ENCODE results near the gene STAC2. TPM values are rescaled to one million over a fixed set of nuclear protein-coding genes. Genes with fewer than 3 reads are reported as not detected.
A peak's percentile ranks its signal among the peaks of the same experiment; 100 is the strongest.

Gene STAC2
- total RNA-seq, 3 donors from 2014 or later, result 0.17 to 0.79 TPM; not detected in 1

GRCh38 chr17:39224778-39225307 lies 902 bp downstream of the STAC2 start:
- Histone ChIP-seq H3K4me3 (no peak overlapping the region), H3K4me1 (ENCODE audit: low read depth) (peaks cover 7% of the 10 kb centered on the region), H3K9me3 (no peaks in the 10 kb centered on the region), H3K36me3 (ENCODE audit: low read depth) (no peaks in the 10 kb centered on the region)
- TF ChIP-seq, protein P1, sequence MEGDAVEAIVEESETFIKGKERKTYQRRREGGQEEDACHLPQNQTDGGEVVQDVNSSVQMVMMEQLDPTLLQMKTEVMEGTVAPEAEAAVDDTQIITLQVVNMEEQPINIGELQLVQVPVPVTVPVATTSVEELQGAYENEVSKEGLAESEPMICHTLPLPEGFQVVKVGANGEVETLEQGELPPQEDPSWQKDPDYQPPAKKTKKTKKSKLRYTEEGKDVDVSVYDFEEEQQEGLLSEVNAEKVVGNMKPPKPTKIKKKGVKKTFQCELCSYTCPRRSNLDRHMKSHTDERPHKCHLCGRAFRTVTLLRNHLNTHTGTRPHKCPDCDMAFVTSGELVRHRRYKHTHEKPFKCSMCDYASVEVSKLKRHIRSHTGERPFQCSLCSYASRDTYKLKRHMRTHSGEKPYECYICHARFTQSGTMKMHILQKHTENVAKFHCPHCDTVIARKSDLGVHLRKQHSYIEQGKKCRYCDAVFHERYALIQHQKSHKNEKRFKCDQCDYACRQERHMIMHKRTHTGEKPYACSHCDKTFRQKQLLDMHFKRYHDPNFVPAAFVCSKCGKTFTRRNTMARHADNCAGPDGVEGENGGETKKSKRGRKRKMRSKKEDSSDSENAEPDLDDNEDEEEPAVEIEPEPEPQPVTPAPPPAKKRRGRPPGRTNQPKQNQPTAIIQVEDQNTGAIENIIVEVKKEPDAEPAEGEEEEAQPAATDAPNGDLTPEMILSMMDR (IDR thresholded peaks at IDR 0.05), result no peak
- DNase-seq (peak in 1 of 3 donors; percentile 43), ATAC-seq (peak; percentile 24)
- intact Hi-C loops (cut with DNase I, micrococcal nuclease), result no loop called here

- DNase-seq (peak in 1 of 3 donors; percentile 27), ATAC-seq (no peak)
- Histone ChIP-seq H3K4me3 (no peak overlapping the region), H3K4me1 (ENCODE audit: low read depth) (peaks cover 7% of the 10 kb centered on the region), H3K36me3 (ENCODE audit: low read depth) (no peaks in the 10 kb centered on the region), H3K9me3 (no peaks in the 10 kb centered on the region)
- TF ChIP-seq, protein P1 (IDR thresholded peaks at IDR 0.05), result no peak
- intact Hi-C loops (cut with DNase I, micrococcal nuclease), result no loop called here
Measured at GRCh38 chr17:39223907-39224777, 1.6 kb downstream of the STAC2 start.

DNA sequence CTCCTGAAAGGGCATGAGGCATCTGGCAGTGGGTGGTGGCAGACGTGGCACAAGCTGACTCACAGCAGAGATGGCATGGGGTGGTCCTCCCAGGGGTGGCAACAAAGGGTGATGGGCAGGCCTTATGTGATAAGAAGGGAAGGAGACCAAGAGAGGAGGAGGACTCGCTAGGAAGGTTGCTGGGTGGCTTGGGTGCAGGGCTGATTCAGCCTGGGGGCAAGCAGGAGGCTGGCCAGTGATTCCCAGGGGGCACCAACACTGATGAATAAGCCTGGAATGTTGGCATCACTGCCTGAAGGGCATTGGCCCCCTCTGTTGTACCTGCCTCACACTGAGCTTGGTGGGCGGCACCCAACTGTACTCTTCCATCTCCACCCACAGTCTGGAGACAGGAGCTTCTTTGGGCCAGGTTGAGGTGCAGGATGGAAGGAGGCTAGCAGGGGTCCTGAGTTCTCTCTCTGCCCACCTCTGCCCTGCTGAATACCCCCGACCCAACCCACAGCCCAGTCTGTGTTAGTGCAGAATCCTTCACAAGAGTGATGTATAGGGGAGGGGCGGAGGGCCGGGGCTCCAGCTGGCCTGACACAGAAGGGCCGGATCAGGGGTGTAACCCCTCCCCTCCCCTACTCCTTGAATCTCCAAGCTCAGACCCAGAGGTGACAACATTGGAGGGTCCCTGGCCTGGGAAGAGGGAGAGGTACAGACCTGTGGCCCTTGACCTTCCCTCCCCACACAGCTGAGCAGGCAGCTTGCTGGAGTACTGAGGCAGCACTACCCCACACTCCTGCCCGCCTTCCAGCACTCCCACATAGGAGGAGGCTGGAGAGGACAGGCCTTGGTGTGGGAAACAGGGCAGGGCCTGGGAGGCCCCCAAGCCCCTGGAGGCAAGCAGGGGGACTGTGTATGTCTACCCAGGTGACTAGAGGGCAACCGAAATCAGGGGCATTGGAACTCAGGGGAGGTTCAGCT lies 2.6 kb downstream of the STAC2 start:
- TF ChIP-seq, protein P1 (IDR thresholded peaks at IDR 0.05), result no peak
- H3K4me1 ChIP-seq (ENCODE audit: low read depth), result peaks cover 7% of the 10 kb centered on the region
- no peaks in the 10 kb centered on the region for H3K9me3 ChIP-seq
- no peak overlapping the region for H3K4me3 ChIP-seq
- H3K36me3 ChIP-seq (ENCODE audit: low read depth), result no peaks in the 10 kb centered on the region
- intact Hi-C loops (cut with DNase I, micrococcal nuclease), result no loop called here
- DNase-seq (peak in 1 of 3 donors; percentile 25), ATAC-seq (no peak)

- Histone ChIP-seq H3K9me3 (no peaks in the 10 kb centered on the region), H3K4me1 (ENCODE audit: low read depth) (peaks cover 7% of the 10 kb centered on the region), H3K36me3 (ENCODE audit: low read depth) (no peaks in the 10 kb centered on the region), H3K4me3 (no peak overlapping the region)
- intact Hi-C loops (cut with DNase I, micrococcal nuclease), result no loop called here
- DNase-seq (peak in 1 of 3 donors; percentile 38), ATAC-seq (no peak)
- TF ChIP-seq, protein P1 (IDR thresholded peaks at IDR 0.05), result no peak
Measured at GRCh38 chr17:39222151-39222550, 3.6 kb downstream of the STAC2 start.

DNA sequence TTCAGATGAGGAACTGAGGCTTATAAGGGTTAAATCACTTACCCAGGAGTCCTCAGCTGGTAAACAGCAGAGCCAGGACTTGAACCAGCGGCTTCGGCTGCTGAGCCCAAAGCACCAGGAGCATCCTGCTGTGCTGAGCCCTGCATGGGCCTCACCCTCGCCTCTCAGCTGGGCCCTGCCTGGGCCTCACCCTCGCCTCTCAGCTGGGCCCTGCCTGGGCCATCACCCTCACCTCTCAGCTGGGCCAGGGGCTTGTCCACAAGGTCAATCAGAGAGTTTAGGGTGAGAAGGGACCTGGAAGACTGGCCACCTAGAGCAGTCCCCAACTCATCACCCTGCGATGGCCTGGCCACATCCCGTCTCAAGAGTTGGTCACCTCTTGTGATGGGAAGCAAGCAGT lies 4.2 kb downstream of the STAC2 start:
- Histone ChIP-seq H3K9me3 (no peaks in the 10 kb centered on the region), H3K36me3 (ENCODE audit: low read depth) (no peaks in the 10 kb centered on the region), H3K4me1 (ENCODE audit: low read depth) (peaks cover 7% of the 10 kb centered on the region), H3K4me3 (no peak overlapping the region)
- intact Hi-C loops (cut with DNase I, micrococcal nuclease), result no loop called here
- TF ChIP-seq, protein P1 (IDR thresholded peaks at IDR 0.05), result no peak
- no peak for ATAC-seq
- no peak for DNase-seq
